HG03575 (cell line): ENCODE results near the gene ASAP3.

Source experiments
- ATAC-seq: cut with Tn5 transposase; IDR thresholded peaks from one replicate; pipeline ENCODE4 v1.9.1; 2021; ENCODE audit not compliant: unreplicated experiment, insufficient number of reproducible peaks, low FRiP score; ENCODE audit errors: extremely low read depth

The ASAP3 gene

GRCh38 chr1:23403735-23404486 lies 80.1 kb downstream of the ASAP3 start:
- ATAC-seq = no peak

GRCh38 chr1:23403355-23403734 lies 80.6 kb downstream of the ASAP3 start:
- no peak for ATAC-seq

DNA sequence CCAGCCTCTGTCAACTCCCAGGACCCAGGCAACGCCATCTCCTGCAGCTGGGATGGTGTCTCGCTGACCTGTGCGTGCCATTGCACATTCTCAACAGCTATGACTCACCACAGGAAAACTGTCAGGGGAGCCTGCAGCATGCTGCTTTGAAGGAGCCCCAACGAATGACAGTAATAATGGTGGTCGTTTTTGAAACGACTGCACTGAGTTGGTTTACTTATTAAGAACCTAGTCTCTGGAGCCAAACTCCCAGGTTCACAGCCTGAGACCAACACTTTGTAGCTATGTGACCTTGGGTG lies 81.0 kb downstream of the ASAP3 start:
- no peak for ATAC-seq

DNA sequence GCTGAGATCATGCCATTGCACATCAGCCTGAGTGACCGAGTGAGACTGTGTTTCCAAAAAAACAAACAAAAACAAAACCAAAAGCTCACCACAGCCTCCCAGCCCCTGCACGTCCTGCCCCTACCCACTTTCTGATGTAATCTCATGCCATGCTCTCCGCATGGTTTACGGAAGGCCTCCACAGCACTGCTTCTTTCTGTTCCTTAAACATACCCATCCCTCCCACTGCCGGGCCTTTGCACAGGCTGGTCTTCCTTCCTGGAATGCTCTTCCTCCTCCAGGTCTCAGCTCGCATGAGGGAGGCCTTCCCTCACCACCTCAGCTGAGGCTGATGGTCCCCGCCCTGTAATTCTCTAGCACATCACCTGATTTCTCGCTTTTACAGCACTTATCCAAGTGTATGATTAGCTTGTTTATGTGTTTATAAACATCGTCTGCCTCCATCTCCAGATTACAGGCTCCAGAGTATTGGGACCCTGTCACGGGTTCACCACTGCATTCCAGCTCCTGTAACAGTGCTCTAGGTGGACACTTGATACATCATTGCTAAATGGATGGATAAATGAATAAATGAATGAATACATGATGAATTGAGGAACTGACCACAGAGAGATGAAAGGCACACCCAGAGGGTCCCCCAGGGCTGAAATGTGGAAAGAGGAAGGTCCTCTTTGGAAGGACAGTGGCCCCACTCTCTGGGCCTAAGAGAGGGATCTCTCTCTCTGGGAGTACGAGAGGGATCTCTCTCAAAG lies 81.5 kb downstream of the ASAP3 start:
- no peak for ATAC-seq

DNA sequence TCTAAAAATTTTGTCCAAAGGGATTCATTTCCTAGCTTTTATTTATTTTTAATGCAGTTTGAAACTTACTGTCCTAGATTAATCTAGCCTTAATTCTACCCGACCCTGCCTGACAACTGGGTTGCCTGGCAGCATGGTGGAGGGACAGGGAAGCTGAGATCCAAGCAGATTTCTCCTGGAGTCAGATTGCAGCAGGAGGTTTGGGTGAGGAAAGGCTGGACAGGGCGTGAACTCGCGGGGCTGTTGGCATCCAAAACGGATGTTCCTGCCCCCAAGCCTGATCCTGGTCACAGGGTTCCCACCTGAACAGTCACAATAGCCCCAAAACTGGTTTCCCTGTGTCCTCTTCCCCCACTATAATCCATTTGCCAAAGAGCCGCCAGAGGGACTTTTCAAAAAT lies 82.7 kb downstream of the ASAP3 start:
- ATAC-seq = no peak

- no peak for ATAC-seq
These were observed 83.5 kb downstream of the ASAP3 start for GRCh38 chr1:23400324-23401114.

DNA sequence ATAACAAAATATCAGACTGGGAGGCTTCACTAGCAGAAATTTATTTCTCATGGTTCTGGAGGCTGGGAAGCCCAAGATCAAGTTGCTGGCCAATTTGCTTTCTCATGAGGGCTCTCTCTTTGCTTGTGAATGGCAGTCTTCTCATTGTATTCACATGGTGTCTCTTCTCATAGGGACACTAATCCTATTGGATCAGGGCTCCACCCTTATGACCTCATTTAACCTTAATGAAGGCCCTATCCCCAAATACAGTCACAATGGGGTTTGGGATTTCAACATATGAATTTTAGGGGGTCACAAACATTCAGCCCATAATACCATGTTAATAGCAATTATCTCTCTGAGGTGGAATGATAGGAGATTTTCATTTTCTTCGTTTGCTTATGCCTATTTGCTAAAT lies 84.8 kb downstream of the ASAP3 start:
- ATAC-seq = no peak

- ATAC-seq = no peak
These were observed 86.1 kb downstream of the ASAP3 start for GRCh38 chr1:23397908-23398307.

GRCh38 chr1:23396380-23396779 lies 87.6 kb downstream of the ASAP3 start:
- ATAC-seq = no peak

DNA sequence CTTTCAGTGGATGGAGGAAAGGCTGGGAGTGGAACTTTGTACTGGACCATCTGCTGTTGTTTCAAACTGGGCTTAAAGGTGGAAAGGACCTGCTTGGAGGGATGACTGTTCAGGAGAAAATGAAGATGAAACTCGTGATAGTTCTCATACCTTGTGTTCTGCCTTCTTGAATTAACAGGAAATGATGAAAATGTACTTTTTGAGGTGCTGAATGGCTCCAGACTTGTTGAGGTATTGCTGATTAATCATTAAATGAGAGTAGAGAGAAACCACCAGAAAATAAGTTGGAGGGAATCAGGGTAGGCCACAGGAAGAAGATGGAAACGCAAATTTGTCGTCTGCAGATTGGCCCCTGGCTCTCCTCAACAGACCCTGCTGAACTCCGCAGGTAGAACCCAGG lies 88.1 kb downstream of the ASAP3 start:
- ATAC-seq = no peak

GRCh38 chr1:23395154-23395724 lies 88.7 kb downstream of the ASAP3 start:
- no peak for ATAC-seq

- ATAC-seq = no peak
These were observed 89.3 kb downstream of the ASAP3 start for GRCh38 chr1:23394684-23395083.

DNA sequence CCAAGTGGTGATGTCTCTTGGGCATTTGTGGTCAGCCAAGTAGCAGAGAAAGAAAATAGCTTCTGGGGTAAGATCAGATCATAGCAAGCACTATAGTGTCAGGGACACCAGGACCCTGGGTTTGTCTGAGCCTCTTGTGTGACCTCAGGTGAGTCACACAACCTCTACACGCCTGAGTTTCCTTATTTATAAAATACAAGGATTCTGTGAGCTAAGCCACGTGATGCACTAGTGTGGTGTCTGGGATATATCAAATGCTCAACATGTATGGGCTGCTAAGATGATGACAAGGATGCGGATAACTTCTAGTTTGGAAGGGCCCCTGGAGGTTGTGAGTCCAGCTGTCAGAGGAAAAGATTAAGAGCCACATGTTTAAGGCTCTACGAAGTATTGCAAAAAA lies 89.8 kb downstream of the ASAP3 start:
- ATAC-seq = no peak

DNA sequence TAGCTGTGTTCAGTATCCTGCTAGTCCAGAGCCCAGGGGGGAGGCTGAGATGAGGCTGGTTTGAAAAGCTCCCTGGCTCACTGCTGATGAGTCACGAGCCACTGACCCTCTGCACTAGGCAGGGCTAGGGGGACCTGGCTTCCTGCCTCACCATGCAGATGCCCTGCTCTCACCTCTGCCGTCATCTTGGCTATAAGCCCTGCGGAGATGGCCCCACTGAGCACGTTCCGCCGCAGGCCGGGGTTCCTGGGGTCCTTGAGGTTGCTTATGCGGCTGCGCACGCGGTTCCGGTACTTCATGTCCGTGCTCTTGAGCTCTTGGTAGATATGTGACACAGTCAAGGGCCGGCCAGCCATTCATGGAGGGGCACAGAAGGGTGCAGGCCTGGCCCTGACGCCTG lies 90.3 kb downstream of the ASAP3 start:
- ATAC-seq = no peak

DNA sequence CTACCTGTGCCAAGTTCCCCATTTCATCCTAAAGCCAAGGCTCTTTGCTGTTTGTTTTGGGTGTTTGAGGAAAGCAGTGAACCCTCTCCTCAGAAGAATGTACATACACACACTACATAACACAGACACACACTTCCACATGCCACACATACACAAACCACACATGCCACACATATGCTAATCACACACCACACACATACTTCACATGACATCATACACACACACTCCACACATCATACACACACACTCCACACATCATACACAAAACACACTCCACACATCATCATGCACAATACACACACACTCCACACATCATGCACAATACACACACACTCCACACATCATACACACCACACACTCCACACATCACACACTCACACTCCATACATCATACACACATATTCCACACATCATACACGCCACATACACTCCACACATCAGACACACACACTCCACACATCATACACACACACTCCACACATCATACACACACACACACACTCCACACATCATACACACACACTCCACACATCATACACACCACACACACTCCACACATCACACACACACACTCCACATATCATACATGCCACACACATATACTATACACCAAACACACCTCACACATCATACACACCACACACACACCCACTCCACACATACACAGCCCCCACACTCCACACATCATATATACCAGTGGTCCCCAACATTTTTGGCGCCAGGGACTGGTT lies 91.7 kb downstream of the ASAP3 start:
- ATAC-seq = no peak

DNA sequence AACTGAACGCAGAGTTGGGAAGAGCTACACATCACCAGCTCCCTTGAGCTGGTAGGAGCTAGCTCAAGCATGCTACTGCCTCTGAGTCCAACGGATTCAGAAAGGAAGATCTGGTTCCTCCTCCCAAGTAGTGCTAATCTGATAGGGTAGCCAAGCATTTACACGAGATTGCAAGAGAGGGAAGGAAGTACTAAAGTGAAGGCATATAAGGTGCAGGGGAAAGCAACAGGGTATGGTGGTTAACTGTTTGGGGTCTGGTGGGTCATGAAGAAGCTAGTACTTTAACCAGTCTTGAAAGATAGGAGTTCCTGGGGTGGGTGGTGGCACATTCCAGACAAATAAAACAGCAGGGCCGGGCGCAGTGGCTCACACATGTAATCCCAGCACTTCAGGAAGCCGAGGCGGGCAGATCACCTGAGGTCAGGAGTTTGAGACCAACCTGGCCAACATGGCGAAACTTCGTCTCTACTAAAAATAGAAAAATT lies 94.1 kb downstream of the ASAP3 start:
- no peak for ATAC-seq

GRCh38 chr1:23387494-23387893 lies 96.5 kb downstream of the ASAP3 start:
- no peak for ATAC-seq

DNA sequence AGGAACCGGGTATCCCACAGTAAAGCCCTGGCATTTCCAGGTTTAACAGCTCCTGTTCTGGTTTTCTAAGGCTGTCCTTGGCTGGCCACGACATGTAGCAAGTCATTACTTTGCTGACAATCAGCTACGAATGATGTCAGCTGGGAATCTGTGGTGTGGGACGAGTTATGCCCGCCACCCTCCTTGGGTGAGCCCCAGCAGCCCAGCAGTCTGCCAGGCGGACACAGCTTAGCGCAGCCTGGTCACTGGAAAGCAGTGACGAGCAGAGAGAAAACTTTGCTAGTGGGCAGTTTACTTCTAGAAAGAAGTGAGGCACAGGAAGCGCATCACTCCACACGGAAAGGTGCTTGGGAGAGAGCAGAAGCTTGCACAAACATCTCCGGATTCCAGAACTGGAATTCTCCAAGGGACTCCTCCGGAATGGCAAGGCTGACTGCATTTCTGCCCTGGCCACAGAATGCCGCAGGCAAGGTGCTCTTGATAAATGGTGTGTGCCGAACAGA lies 98.8 kb downstream of the ASAP3 start:
- ATAC-seq = no peak
